HUES64 (cell line): ENCODE measurements around the gene SLC16A6.
"Not testable (repeated sequence)": the region's sequence is repeated elsewhere in the genome, so short reads cannot be mapped to it uniquely, and the experiment has no call there.

Source experiments
- H3K27ac ChIP-seq: 2 replicates; pipeline ENCODE4 v1.7.0; 2013; ENCODE audit warnings: low read depth, low read length, inconsistent platforms
- H3K27me3 ChIP-seq: 2 replicates; pipeline ENCODE4 v1.6.1; 2013; ENCODE audit warnings: mild to moderate bottlenecking, low read length; ENCODE audit not compliant: insufficient read depth
- H3K36me3 ChIP-seq: 2 replicates; pipeline ENCODE4 v1.6.1; 2013; ENCODE audit warnings: mild to moderate bottlenecking, low read length; ENCODE audit not compliant: insufficient read depth
- H3K4me1 ChIP-seq: 2 replicates; pipeline ENCODE4 v1.6.1; 2013; ENCODE audit warnings: mild to moderate bottlenecking, low read length, moderate library complexity; ENCODE audit not compliant: insufficient read depth
- H3K4me3 ChIP-seq: 2 replicates; pipeline ENCODE4 v1.5.1; 2013; ENCODE audit warnings: mild to moderate bottlenecking, low read length, moderate library complexity
- H3K9ac ChIP-seq: 2 replicates; pipeline ENCODE4 v1.6.1; 2013; ENCODE audit warnings: mild to moderate bottlenecking, low read depth, low read length
- H3K9me3 ChIP-seq: 2 replicates; pipeline ENCODE4 v1.6.1; 2013; ENCODE audit warnings: low read depth, low read length; ENCODE audit not compliant: insufficient read depth
- WGBS: fragments of 150-250, 120-280 bp; methylation state at CpG from one replicate; pipeline ENCODE4 v1.1.7; 2013; ENCODE audit warnings: missing lambda C conversion rate; 5-methylcytosine and 5-hydroxymethylcytosine counted together

SLC16A6 gene

GRCh38 chr17:68309066-68309670, 18.2 kb upstream of the SLC16A6 start:
- not testable (repeated sequence) for H3K4me1 ChIP-seq, H3K27ac ChIP-seq, H3K9me3 ChIP-seq, H3K36me3 ChIP-seq, H3K9ac ChIP-seq, H3K27me3 ChIP-seq, H3K4me3 ChIP-seq
- 95% methylated on average over 28 of the region's 28 CpGs for WGBS

DNA sequence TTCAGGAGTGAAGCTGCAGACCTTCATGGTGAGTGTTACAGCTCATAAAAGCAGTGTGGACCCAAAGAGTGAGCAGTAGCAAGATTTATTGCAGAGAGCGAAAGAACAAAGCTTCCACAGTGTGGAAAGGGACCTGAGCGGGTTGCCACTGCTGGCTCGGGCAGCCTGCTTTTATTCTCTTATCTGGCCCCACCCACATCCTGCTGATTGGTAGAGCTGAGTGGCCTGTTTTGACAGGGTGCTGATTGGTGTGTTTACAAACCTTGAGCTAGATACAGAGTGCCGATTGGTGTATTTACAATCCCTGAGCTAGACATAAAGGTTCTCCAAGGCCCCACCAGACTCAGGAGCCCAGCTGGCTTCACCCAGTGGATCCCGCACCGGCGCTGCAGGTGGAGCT, 17.6 kb upstream of the SLC16A6 start:
- not testable (repeated sequence) for H3K27me3 ChIP-seq, H3K4me1 ChIP-seq, H3K9ac ChIP-seq, H3K27ac ChIP-seq, H3K9me3 ChIP-seq, H3K36me3 ChIP-seq, H3K4me3 ChIP-seq
- WGBS, result 82% methylated on average over 4 of the region's 7 CpGs

GRCh38 chr17:68307443-68307842, 16.5 kb upstream of the SLC16A6 start:
- Histone ChIP-seq H3K9ac (no peak overlapping the region), H3K27me3 (no peaks in the 10 kb centered on the region), H3K4me3 (no peak overlapping the region), H3K4me1 (peaks cover 4% of the 10 kb centered on the region), H3K27ac (no peak overlapping the region), H3K36me3 (peaks cover 7% of the 10 kb centered on the region; the same call in 1 of the 2 replicates), H3K9me3 (no peaks in the 10 kb centered on the region)
- WGBS, result 96% methylated on average over 8 of the region's 8 CpGs

- WGBS, result 88% methylated on average over 6 of the region's 6 CpGs
- Histone ChIP-seq H3K4me3 (no peak overlapping the region), H3K36me3 (peaks cover 7% of the 10 kb centered on the region; the same call in 1 of the 2 replicates), H3K27ac (no peak overlapping the region), H3K4me1 (peaks cover 10% of the 10 kb centered on the region), H3K9me3 (no peaks in the 10 kb centered on the region), H3K27me3 (no peaks in the 10 kb centered on the region), H3K9ac (no peak overlapping the region)
These were observed 15.9 kb upstream of the SLC16A6 start for GRCh38 chr17:68306819-68307218.

DNA sequence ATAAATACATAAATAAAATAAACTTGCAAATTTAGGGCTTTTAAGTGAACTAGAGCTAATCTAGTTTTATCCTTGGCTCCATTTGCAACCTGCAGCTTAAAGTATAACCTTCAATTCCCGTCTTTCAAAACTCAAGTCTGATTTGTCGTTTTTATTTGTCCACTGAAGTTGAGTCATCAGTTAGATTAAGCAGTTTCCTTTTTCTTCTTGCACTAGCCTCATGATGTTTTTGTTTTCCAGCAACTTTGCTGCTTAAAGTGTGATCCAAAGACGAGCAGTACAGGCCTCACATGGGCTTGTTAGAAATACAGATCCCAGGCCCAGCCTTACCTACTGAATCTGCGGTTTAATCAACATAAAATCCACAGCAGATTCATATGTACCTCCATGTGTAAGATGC, 14.2 kb upstream of the SLC16A6 start:
- Histone ChIP-seq H3K4me1 (peaks cover 13% of the 10 kb centered on the region), H3K36me3 (peaks cover 7% of the 10 kb centered on the region; the same call in 1 of the 2 replicates), H3K9me3 (no peaks in the 10 kb centered on the region), H3K27ac (no peak overlapping the region), H3K4me3 (no peak overlapping the region), H3K27me3 (no peaks in the 10 kb centered on the region), H3K9ac (no peak overlapping the region)
- WGBS, result 94% methylated on average over 4 of the region's 4 CpGs

DNA sequence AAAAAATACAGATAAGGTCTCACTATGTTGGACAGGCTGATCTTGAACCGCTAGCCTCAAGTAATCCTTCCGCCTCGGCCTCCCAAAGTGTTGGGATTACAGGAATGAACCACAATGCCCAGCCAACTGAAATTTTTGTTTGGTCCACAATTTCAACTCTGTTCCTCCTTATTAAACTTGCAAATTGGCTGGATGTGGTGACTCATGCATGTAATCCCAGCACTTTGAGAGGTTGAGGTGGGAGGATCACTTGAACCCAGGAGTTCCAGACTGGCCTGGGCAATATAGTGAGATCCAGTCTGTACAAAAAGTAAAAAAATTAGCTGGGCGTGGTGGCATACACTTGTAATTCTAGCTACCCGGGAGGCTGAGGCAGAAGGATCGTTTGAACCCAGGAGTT, 13.8 kb upstream of the SLC16A6 start:
- no peaks in the 10 kb centered on the region for H3K27me3 ChIP-seq

GRCh38 chr17:68302666-68303065, 11.7 kb upstream of the SLC16A6 start:
- 76% methylated on average over 4 of the region's 4 CpGs for WGBS
- peaks cover 13% of the 10 kb centered on the region for H3K4me1 ChIP-seq
- H3K36me3 ChIP-seq, result peaks cover 7% of the 10 kb centered on the region; the same call in 1 of the 2 replicates
- H3K9me3 ChIP-seq, result no peaks in the 10 kb centered on the region
- no peaks in the 10 kb centered on the region for H3K27me3 ChIP-seq
- H3K9ac ChIP-seq, result no peak overlapping the region
- no peak overlapping the region for H3K27ac ChIP-seq
- no peak overlapping the region for H3K4me3 ChIP-seq

More for the DNA sequence above, 13.8 kb upstream of the SLC16A6 start:
- Histone ChIP-seq H3K27ac (no peak overlapping the region), H3K4me3 (no peak overlapping the region), H3K9ac (no peak overlapping the region), H3K4me1 (peaks cover 13% of the 10 kb centered on the region), H3K36me3 (peaks cover 7% of the 10 kb centered on the region; the same call in 1 of the 2 replicates), H3K9me3 (no peaks in the 10 kb centered on the region)
- 97% methylated on average over 6 of the region's 6 CpGs for WGBS

GRCh38 chr17:68302066-68302564, 11.2 kb upstream of the SLC16A6 start:
- no peaks in the 10 kb centered on the region for H3K9me3 ChIP-seq
- H3K36me3 ChIP-seq, result peaks cover 2% of the 10 kb centered on the region; the same call in 1 of the 2 replicates
- no peak overlapping the region for H3K27ac ChIP-seq
- no peak overlapping the region for H3K9ac ChIP-seq
- H3K4me3 ChIP-seq, result no peak overlapping the region
- peaks cover 14% of the 10 kb centered on the region for H3K4me1 ChIP-seq
- 80% methylated on average over 10 of the region's 10 CpGs for WGBS
- H3K27me3 ChIP-seq, result no peaks in the 10 kb centered on the region

DNA sequence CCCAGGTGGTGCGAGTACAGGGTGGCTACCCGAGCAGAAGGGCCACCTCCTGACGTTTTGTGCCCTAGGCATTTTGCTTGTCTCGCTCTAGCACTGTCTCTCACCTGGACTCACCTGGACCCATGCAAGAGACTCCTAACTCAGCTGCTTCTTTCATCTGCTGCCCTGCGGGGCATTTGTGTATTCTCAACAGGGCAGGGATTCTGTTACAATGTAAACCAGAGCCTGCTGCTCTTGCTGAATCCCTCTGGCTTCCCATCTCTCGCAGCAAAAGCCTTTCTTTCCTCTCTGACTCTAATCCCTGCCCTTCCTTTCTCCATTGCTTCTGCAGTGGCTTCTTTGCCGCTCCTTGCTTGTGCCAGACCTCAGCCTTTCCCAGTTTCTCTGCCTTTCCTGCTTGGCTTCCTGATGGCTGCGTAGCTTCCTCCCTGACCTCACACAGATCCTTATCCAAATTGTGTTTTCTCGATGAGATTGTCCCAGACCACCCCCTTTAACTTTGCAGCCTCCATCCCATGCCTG, 10.6 kb upstream of the SLC16A6 start:
- no peaks in the 10 kb centered on the region for H3K9me3 ChIP-seq
- H3K27ac ChIP-seq, result no peak overlapping the region
- H3K27me3 ChIP-seq, result no peaks in the 10 kb centered on the region
- no peaks in the 10 kb centered on the region for H3K36me3 ChIP-seq
- peaks cover 20% of the 10 kb centered on the region for H3K4me1 ChIP-seq
- 59% methylated on average over 9 of the region's 9 CpGs for WGBS
- no peak overlapping the region for H3K9ac ChIP-seq
- H3K4me3 ChIP-seq, result no peak overlapping the region

DNA sequence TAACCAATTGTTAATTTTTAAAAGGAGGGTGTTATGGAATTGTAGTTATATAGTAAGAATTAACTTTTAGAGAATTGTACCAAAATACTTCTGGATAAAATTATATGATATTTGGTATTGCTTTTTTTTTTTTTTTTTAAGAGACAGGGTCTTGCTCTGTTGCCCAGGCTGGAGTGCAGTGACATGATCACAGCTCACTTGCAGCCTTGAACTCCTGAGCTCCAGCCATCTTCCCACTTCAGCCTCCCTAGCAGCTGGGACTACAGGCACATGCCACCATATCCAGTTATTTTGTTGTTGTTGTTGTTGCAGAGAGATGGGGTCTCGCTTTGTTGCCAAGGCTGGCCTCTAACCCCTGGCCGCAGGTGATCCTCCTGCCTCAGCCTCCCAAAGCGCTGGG, 8.9 kb upstream of the SLC16A6 start:
- WGBS, result 97% methylated on average over 3 of the region's 3 CpGs
- Histone ChIP-seq H3K4me3 (no peak overlapping the region), H3K4me1 (peaks cover 30% of the 10 kb centered on the region), H3K9me3 (no peaks in the 10 kb centered on the region), H3K27me3 (no peaks in the 10 kb centered on the region), H3K27ac (no peak overlapping the region), H3K36me3 (no peaks in the 10 kb centered on the region), H3K9ac (no peak overlapping the region)

- Histone ChIP-seq H3K27me3 (peaks cover 2% of the 10 kb centered on the region; the same call in 1 of the 2 replicates), H3K4me1 (peaks cover 43% of the 10 kb centered on the region), H3K27ac (no peak overlapping the region), H3K9me3 (no peaks in the 10 kb centered on the region), H3K9ac (no peak overlapping the region), H3K36me3 (no peaks in the 10 kb centered on the region), H3K4me3 (no peak overlapping the region)
These were observed 7.7 kb upstream of the SLC16A6 start for GRCh38 chr17:68298601-68299000.
